SK-N-SH (cell line): ENCODE data around the gene C17orf75. TPM values are rescaled to one million over a fixed set of nuclear protein-coding genes. Genes with fewer than 3 reads are reported as not detected.

ENCODE experiments used
- CTCF ChIA-PET: fragments of 300-600, 350-600 bp; formaldehyde crosslinking; extraction: SDS; loops from one replicate; lab custom pipeline; 2021; lab: Yijun Ruan, JAX
- POLR2A ChIA-PET: fragments of 350-600 bp; sonication (Branson Sonifier 250); formaldehyde crosslinking; extraction: SDS; loops from one replicate; lab custom pipeline; 2020; ENCODE audit warnings: antibody characterized with exemption, inconsistent platforms; lab: Yijun Ruan, JAX
- DNase-seq: peaks from one replicate; pipeline ENCODE4 v3.0.0; 2012
- H2AFZ ChIP-seq: fragments of 200-600 bp; sonication (generic); 2 replicates; pipeline ENCODE4 v1.8.1; 2016; ENCODE audit warnings: antibody characterized with exemption, mild to moderate bottlenecking, low read depth
- H3F3A ChIP-seq: fragments of 200-600 bp; sonication (generic); replicated peaks from 2 replicates; pipeline ENCODE3; 2016; ENCODE audit warnings: antibody characterized with exemption, mild to moderate bottlenecking; ENCODE audit not compliant: insufficient read depth
- H3K27ac ChIP-seq, 2 experiments: fragments of 200-500 bp in 1 of 2; fragments of 200-600 bp in 1 of 2; sonication (Bioruptor generic) in 1 of 2; sonication (generic), shearing (Covaris generic) in 1 of 2; 2 replicates each; pipeline versions ENCODE4 v1.5.1 to v1.6.1; 2014 to 2016; ENCODE audit warnings: low read depth in 2 of 2, inconsistent platforms in 1 of 2, low read length in 1 of 2, mild to moderate bottlenecking in 1 of 2, mixed read lengths in 1 of 2
- H3K27me3 ChIP-seq: fragments of 200-600 bp; sonication (generic), shearing (Covaris generic); 2 replicates; pipeline ENCODE4 v1.6.1; 2016; ENCODE audit warnings: mixed run types; ENCODE audit not compliant: insufficient read depth
- H3K36me3 ChIP-seq, 2 experiments: fragments of 200-500 bp in 1 of 2; fragments of 200-600 bp in 1 of 2; sonication (Bioruptor generic) in 1 of 2; sonication (generic) in 1 of 2; replicated peaks in 1 of 2; 2 replicates each; pipeline versions ENCODE3 to v1.5.1; 2014 to 2016; ENCODE audit warnings: low read length in 1 of 2, mild to moderate bottlenecking in 1 of 2; ENCODE audit not compliant: insufficient read depth in 2 of 2, control insufficient read depth in 1 of 2
- H3K4me1 ChIP-seq, 2 experiments: fragments of 200-500 bp in 1 of 2; fragments of 200-600 bp in 1 of 2; sonication (Bioruptor generic) in 1 of 2; sonication (generic), shearing (Covaris generic) in 1 of 2; 2 replicates each; pipeline versions ENCODE4 v1.5.1 to v1.6.1; 2014 to 2016; ENCODE audit warnings: low read depth in 1 of 2, low read length in 1 of 2, mixed run types in 1 of 2; ENCODE audit not compliant: insufficient read depth in 2 of 2, control insufficient read depth in 1 of 2
- H3K4me2 ChIP-seq: fragments of 200-600 bp; sonication (generic), shearing (Covaris generic); 2 replicates; pipeline ENCODE4 v1.6.1; 2017; ENCODE audit warnings: mixed run types
- H3K4me3 ChIP-seq, 2 experiments: fragments of 200-500 bp in 1 of 2; fragments of 200-600 bp in 1 of 2; sonication (Bioruptor generic) in 1 of 2; sonication (generic), shearing (Covaris generic) in 1 of 2; 2 replicates each; pipeline versions ENCODE4 v1.5.1 to v1.8.1; 2014 to 2016; ENCODE audit warnings: low read depth in 2 of 2, inconsistent platforms in 1 of 2, low read length in 1 of 2, mild to moderate bottlenecking in 1 of 2, mixed read lengths in 1 of 2, moderate library complexity in 1 of 2
- H3K79me2 ChIP-seq: fragments of 200-600 bp; sonication (generic); 2 replicates; pipeline ENCODE4 v1.8.1; 2017; ENCODE audit warnings: mild to moderate bottlenecking; ENCODE audit not compliant: insufficient read depth
- H3K9ac ChIP-seq: fragments of 200-600 bp; sonication (generic); 2 replicates; pipeline ENCODE4 v1.6.1; 2017; ENCODE audit warnings: mixed run types
- H3K9me2 ChIP-seq: fragments of 200-600 bp; sonication (generic); 2 replicates; pipeline ENCODE4 v1.6.1; 2017; ENCODE audit warnings: mixed run types
- H3K9me3 ChIP-seq: fragments of 200-600 bp; sonication (generic); 2 replicates; pipeline ENCODE4 v1.6.1; 2017; ENCODE audit warnings: mixed run types, mild to moderate bottlenecking, moderate library complexity
- H4K20me1 ChIP-seq: fragments of 200-600 bp; sonication (generic); 2 replicates; pipeline ENCODE4 v1.6.1; 2017; ENCODE audit warnings: mild to moderate bottlenecking, mixed run types; ENCODE audit not compliant: insufficient read depth
- ELF1 ChIP-seq: IDR thresholded peaks from 2 replicates; pipeline ENCODE4 v1.4.0; 2012
- EP300 ChIP-seq, 2 experiments: IDR thresholded peaks; 2 replicates each; pipeline versions ENCODE4 v1.4.0 to v1.6.1; 2012; ENCODE audit warnings: borderline replicate concordance in 1 of 2, low read depth in 1 of 2, low read length in 1 of 2
- EZH2phosphoT487 ChIP-seq: fragments of 200-600 bp; sonication (generic); IDR thresholded peaks from 2 replicates; pipeline ENCODE4 v1.6.1; 2017; ENCODE audit warnings: low read depth, mixed run types, mild to moderate bottlenecking, antibody characterized with exemption, moderate library complexity, borderline replicate concordance
- JUND ChIP-seq: IDR thresholded peaks from 2 replicates; pipeline ENCODE4 v1.4.0; 2012
- MEF2A ChIP-seq: IDR thresholded peaks from 2 replicates; pipeline ENCODE4 v1.4.0; 2012; ENCODE audit warnings: low read depth, borderline replicate concordance
- NFIC ChIP-seq: IDR thresholded peaks from 2 replicates; pipeline ENCODE4 v1.4.0; 2012; ENCODE audit warnings: borderline replicate concordance
- RFX5 ChIP-seq: IDR thresholded peaks from 2 replicates; pipeline ENCODE4 v1.6.1; 2012; ENCODE audit warnings: mild to moderate bottlenecking, improper control_type of control experiment, low read length
- RXRA ChIP-seq: IDR thresholded peaks from 2 replicates; pipeline ENCODE4 v1.4.0; 2012; ENCODE audit warnings: low read depth, mild to moderate bottlenecking, borderline replicate concordance
- SIN3A ChIP-seq: IDR thresholded peaks from 2 replicates; pipeline ENCODE4 v1.6.1; 2012; ENCODE audit warnings: low read depth, mild to moderate bottlenecking, low read length, moderate library complexity, borderline replicate concordance
- SMC3 ChIP-seq: IDR thresholded peaks from 2 replicates; pipeline ENCODE4 v1.6.1; 2012; ENCODE audit warnings: low read depth, low read length, improper control_type of control experiment
- TAF1 ChIP-seq: IDR thresholded peaks from 2 replicates; pipeline ENCODE4 v1.6.1; 2012; ENCODE audit warnings: low read depth, mild to moderate bottlenecking, low read length, moderate library complexity, borderline replicate concordance
- YY1 ChIP-seq: IDR thresholded peaks from 2 replicates; pipeline ENCODE4 v1.4.0; 2012; ENCODE audit warnings: low read depth, mild to moderate bottlenecking
- WGBS: methylation state at CpG from one replicate; pipeline ENCODE4 v1.1.6; 2017; ENCODE audit warnings: low lambda C conversion rate; 5-methylcytosine and 5-hydroxymethylcytosine counted together
- polyA plus RNA-seq, 3 experiments: library from polyadenylated mRNA; depleted of rRNA; stranded (reverse); fragments of >200 nt; gene quantifications; 2 replicates each; pipeline ENCODE4 v1.2.3, GENCODE V29; 2012
- TF ChIP-seq, protein P1 (sequence below): fragments of 150-350 bp; IDR thresholded peaks from 2 replicates; pipeline ENCODE4 v1.6.1; 2016; ENCODE audit warnings: mild to moderate bottlenecking, low read depth, low read length
- TF ChIP-seq, protein P2 (sequence below): fragments of 150-350 bp; IDR thresholded peaks from 2 replicates; pipeline ENCODE4 v1.6.1; 2017; ENCODE audit warnings: antibody characterized with exemption, low read length, low read depth, borderline replicate concordance
- TF ChIP-seq, protein P3 (sequence below): IDR thresholded peaks from 2 replicates; pipeline ENCODE4 v1.4.0; 2012; ENCODE audit warnings: low read depth, borderline replicate concordance
- TF ChIP-seq, protein P4 (sequence below): fragments of 200-600 bp; sonication (generic); IDR thresholded peaks from 2 replicates; pipeline ENCODE4 v1.6.1; 2017; ENCODE audit warnings: antibody characterized with exemption, mild to moderate bottlenecking, moderate library complexity
- TF ChIP-seq, protein P5 (sequence below): IDR thresholded peaks from 2 replicates; pipeline ENCODE4 v1.4.0; 2012; ENCODE audit warnings: low read depth

The C17orf75 gene
- polyA plus RNA-seq, 1 of the 3 experiments (the other 2 are of a cell fraction): 14.2 TPM

DNA sequence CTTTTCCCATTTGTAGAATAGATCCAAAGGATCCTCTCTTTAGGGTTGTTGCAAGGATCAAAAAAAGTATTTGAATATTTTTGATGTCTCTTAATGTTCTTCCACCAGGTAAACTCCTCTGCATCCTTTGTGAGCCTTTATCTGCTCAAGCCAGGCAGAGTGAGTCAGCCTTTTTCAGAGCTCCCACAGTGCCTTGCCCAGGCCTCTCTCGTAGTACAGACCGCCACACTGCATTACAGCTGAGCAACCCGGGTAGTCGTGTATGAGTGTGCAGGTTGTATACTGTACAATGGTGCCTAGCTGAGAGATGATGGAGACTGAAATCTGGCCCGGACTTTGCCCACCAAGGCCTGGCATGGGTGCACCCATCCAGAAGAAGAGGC, 55.5 kb downstream of the C17orf75 start:
- 80% methylated on average over 5 of the region's 5 CpGs for WGBS
- Histone ChIP-seq H3K9me3 (no peaks in the 10 kb centered on the region), H3K27me3 (no peaks in the 10 kb centered on the region), H3F3A (peaks cover 4% of the 10 kb centered on the region), H2AFZ (no peak overlapping the region), H3K4me2 (no peak overlapping the region), H3K4me1 (peaks cover 0 to 5% of the 10 kb centered on the region in 2 experiments; a peak in 1 of 4 replicates), H4K20me1 (no peaks in the 10 kb centered on the region), H3K36me3 (no peaks in the 10 kb centered on the region), H3K27ac (no peak overlapping the region), H3K79me2 (no peaks in the 10 kb centered on the region), H3K9me2 (no peaks in the 10 kb centered on the region), H3K4me3 (no peak overlapping the region), H3K9ac (no peak overlapping the region)
- no peak for DNase-seq
- ChIA-PET CTCF (interaction anchor here (0.5 to 3.5 kb wide), 5 partner anchors 10 to 41 kb away, joined by 3 to 13 read pairs (median 3); no protein-coding TSS in a partner anchor), POLR2A (no interaction called here)
- TF ChIP-seq ELF1: no peak
- no peak for TF ChIP-seq NFIC
- TF ChIP-seq, protein P1, sequence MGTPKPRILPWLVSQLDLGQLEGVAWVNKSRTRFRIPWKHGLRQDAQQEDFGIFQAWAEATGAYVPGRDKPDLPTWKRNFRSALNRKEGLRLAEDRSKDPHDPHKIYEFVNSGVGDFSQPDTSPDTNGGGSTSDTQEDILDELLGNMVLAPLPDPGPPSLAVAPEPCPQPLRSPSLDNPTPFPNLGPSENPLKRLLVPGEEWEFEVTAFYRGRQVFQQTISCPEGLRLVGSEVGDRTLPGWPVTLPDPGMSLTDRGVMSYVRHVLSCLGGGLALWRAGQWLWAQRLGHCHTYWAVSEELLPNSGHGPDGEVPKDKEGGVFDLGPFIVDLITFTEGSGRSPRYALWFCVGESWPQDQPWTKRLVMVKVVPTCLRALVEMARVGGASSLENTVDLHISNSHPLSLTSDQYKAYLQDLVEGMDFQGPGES: no peak
- no peak for TF ChIP-seq SMC3
- TF ChIP-seq, protein P2, sequence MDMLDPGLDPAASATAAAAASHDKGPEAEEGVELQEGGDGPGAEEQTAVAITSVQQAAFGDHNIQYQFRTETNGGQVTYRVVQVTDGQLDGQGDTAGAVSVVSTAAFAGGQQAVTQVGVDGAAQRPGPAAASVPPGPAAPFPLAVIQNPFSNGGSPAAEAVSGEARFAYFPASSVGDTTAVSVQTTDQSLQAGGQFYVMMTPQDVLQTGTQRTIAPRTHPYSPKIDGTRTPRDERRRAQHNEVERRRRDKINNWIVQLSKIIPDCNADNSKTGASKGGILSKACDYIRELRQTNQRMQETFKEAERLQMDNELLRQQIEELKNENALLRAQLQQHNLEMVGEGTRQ: no peak
- TF ChIP-seq RFX5: no peak
- TF ChIP-seq EZH2phosphoT487: no peak
- no peak for TF ChIP-seq YY1
- TF ChIP-seq, protein P3, sequence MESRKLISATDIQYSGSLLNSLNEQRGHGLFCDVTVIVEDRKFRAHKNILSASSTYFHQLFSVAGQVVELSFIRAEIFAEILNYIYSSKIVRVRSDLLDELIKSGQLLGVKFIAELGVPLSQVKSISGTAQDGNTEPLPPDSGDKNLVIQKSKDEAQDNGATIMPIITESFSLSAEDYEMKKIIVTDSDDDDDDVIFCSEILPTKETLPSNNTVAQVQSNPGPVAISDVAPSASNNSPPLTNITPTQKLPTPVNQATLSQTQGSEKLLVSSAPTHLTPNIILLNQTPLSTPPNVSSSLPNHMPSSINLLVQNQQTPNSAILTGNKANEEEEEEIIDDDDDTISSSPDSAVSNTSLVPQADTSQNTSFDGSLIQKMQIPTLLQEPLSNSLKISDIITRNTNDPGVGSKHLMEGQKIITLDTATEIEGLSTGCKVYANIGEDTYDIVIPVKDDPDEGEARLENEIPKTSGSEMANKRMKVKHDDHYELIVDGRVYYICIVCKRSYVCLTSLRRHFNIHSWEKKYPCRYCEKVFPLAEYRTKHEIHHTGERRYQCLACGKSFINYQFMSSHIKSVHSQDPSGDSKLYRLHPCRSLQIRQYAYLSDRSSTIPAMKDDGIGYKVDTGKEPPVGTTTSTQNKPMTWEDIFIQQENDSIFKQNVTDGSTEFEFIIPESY: no peak

DNA sequence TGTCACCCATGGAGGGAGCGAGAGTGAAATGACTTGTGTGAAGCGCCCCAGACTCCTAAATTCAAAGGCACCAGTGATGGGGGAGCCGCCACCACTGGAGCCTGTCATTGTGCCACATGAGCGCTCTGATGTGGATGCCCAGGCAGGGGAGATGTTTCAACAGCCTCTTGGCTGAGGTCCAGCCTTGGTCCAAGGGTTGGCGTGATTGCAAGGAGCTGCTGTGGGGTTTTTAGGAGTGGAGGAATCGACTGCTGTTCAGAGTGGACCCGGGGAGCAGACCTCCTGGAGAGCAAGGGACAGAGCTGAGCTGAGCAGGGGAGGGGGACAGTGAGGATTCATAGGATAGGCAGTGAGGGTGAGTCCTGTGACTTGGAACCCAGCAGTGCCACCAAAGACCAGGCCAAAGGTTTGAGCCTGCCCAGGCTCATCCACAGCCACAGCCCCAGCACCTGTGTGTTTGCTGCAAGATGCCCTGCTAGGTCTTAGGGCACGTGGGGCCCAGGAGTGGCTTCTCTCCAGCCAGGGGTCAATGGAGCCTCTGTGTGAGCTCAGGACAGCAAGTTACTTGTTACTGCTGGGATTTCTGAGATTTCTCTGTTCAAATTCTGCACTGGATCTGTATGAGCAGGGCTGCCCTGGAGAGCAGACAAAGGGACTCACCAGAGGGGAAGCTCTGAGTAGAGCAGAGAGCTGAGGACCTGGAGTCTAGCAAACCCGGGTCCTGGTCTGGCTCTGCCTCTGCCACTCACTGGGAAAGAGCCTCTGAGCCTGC, 56.0 kb downstream of the C17orf75 start:
- H3K4me2 ChIP-seq: no peak overlapping the region
- CTCF ChIA-PET: interaction anchor here (1.0 to 3.5 kb wide), 5 partner anchors 12 to 40 kb away, joined by 3 to 13 read pairs (median 4); no protein-coding TSS in a partner anchor
- no peak overlapping the region for H3K27ac ChIP-seq
- H3K36me3 ChIP-seq: no peaks in the 10 kb centered on the region
- no peaks in the 10 kb centered on the region for H3K9me3 ChIP-seq
- H3K27me3 ChIP-seq: no peaks in the 10 kb centered on the region
- H2AFZ ChIP-seq: no peak overlapping the region
- no peaks in the 10 kb centered on the region for H3K9me2 ChIP-seq
- no peak for DNase-seq
- H3K4me3 ChIP-seq: no peak overlapping the region
- H3F3A ChIP-seq: peaks cover 4% of the 10 kb centered on the region
- 87% methylated on average over 8 of the region's 9 CpGs for WGBS
- no peaks in the 10 kb centered on the region for H3K79me2 ChIP-seq
- peaks cover 0 to 11% of the 10 kb centered on the region in 2 experiments; a peak in 1 of 4 replicates for H3K4me1 ChIP-seq
- H4K20me1 ChIP-seq: no peaks in the 10 kb centered on the region
- no peak overlapping the region for H3K9ac ChIP-seq
- POLR2A ChIA-PET: interaction anchor here (0.5 kb wide), 1 partner anchor 38 kb away, joined by 3 read pairs; no protein-coding TSS in a partner anchor
- TF ChIP-seq SIN3A (no peak), EP300 (IDR thresholded peaks at IDR 0.05; ENCODE audit: borderline replicate concordance in 1 of 2, low read depth in 1 of 2, low read length in 1 of 2) (no peak), MEF2A (no peak), JUND (no peak), EZH2phosphoT487 (no peak), RXRA (no peak), TAF1 (no peak), YY1 (no peak)
- TF ChIP-seq, protein P2: no peak
- TF ChIP-seq, protein P4, sequence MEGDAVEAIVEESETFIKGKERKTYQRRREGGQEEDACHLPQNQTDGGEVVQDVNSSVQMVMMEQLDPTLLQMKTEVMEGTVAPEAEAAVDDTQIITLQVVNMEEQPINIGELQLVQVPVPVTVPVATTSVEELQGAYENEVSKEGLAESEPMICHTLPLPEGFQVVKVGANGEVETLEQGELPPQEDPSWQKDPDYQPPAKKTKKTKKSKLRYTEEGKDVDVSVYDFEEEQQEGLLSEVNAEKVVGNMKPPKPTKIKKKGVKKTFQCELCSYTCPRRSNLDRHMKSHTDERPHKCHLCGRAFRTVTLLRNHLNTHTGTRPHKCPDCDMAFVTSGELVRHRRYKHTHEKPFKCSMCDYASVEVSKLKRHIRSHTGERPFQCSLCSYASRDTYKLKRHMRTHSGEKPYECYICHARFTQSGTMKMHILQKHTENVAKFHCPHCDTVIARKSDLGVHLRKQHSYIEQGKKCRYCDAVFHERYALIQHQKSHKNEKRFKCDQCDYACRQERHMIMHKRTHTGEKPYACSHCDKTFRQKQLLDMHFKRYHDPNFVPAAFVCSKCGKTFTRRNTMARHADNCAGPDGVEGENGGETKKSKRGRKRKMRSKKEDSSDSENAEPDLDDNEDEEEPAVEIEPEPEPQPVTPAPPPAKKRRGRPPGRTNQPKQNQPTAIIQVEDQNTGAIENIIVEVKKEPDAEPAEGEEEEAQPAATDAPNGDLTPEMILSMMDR: no peak
- TF ChIP-seq, protein P5, sequence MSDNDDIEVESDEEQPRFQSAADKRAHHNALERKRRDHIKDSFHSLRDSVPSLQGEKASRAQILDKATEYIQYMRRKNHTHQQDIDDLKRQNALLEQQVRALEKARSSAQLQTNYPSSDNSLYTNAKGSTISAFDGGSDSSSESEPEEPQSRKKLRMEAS: no peak
- TF ChIP-seq, protein P1: no peak
